ENCODE measurements around the gene CFD.

DNA sequence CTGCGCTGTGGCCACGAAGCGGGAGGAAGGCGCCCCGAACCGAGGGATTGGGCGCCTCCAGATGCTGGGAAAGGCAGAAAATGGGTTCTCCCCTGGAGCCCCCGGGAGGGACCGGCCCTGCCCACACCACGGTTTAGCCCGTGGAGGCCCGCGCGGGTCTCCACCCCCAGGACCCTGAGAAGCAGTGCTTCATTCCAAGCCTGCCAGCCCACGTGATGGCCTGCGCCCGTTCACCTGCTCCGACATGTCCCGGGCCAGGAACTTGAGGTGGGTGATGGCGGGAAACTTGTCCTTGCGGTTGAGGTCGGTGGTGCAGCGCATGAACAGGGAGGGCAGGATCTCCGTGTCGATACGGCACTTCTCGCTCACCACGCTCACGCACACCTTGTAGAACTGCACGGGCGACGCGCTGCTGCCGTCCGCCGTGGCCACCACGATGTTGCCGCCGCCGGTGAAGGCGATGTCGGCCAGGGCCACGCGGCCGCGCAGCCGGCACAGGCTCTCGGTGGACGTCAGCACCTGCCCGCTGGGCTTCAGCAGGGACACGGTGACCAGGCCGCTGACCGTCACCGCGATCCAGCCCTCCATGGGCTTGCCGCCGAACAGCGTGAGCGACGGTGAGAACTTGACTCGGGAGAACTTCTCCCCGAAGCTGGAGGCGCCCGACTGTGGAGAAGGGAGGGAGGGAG is 26.2 kb downstream of the CFD start:
- no peak for TF ChIP-seq POLR2A (IDR thresholded peaks at IDR 0.05)
- TF ChIP-seq CTCF (IDR thresholded peaks at IDR 0.05): no peak
- TF ChIP-seq POLR2AphosphoS5 (IDR thresholded peaks at IDR 0.05): no peak
